Ishikawa (cell line): ENCODE data around the gene KDM2A.

Experiments
- CEBPB ChIP-seq: IDR thresholded peaks from 2 replicates; pipeline ENCODE4 v1.6.1; 2012
- CREB1 ChIP-seq: IDR thresholded peaks from 2 replicates; pipeline ENCODE4 v1.6.1; 2012; ENCODE audit warnings: low read depth
- EGR1 ChIP-seq: IDR thresholded peaks from 2 replicates; pipeline ENCODE4 v1.6.1; 2012
- EP300 ChIP-seq: IDR thresholded peaks from 2 replicates; pipeline ENCODE4 v1.6.1; 2012; ENCODE audit warnings: borderline replicate concordance
- FOXM1 ChIP-seq: IDR thresholded peaks from 2 replicates; pipeline ENCODE4 v1.6.1; 2012; ENCODE audit warnings: low read depth, borderline replicate concordance
- NFIC ChIP-seq: IDR thresholded peaks from 2 replicates; pipeline ENCODE4 v1.6.1; 2012
- RAD21 ChIP-seq: IDR thresholded peaks from 2 replicates; pipeline ENCODE4 v1.6.1; 2012; ENCODE audit warnings: low read depth
- TAF1 ChIP-seq: IDR thresholded peaks from 2 replicates; pipeline ENCODE4 v1.6.1; 2012; ENCODE audit warnings: low read depth, mild to moderate bottlenecking
- TCF12 ChIP-seq: IDR thresholded peaks from 2 replicates; pipeline ENCODE4 v1.6.1; 2012; ENCODE audit warnings: low read depth
- TEAD4 ChIP-seq: IDR thresholded peaks from 2 replicates; pipeline ENCODE4 v1.6.1; 2012
- YY1 ChIP-seq: IDR thresholded peaks from 2 replicates; pipeline ENCODE4 v1.6.1; 2012; ENCODE audit warnings: low read depth
- ZBTB7A ChIP-seq: IDR thresholded peaks from 2 replicates; pipeline ENCODE4 v1.6.1; 2012; ENCODE audit warnings: low read depth
- TF ChIP-seq, protein P1 (sequence below): IDR thresholded peaks from 2 replicates; pipeline ENCODE4 v1.6.1; 2012
- TF ChIP-seq, protein P2 (sequence below): IDR thresholded peaks from 2 replicates; pipeline ENCODE4 v1.6.1; 2012; ENCODE audit warnings: low read depth, mild to moderate bottlenecking
- TF ChIP-seq, protein P3 (sequence below): IDR thresholded peaks from 2 replicates; pipeline ENCODE4 v1.6.1; 2012

KDM2A gene

DNA sequence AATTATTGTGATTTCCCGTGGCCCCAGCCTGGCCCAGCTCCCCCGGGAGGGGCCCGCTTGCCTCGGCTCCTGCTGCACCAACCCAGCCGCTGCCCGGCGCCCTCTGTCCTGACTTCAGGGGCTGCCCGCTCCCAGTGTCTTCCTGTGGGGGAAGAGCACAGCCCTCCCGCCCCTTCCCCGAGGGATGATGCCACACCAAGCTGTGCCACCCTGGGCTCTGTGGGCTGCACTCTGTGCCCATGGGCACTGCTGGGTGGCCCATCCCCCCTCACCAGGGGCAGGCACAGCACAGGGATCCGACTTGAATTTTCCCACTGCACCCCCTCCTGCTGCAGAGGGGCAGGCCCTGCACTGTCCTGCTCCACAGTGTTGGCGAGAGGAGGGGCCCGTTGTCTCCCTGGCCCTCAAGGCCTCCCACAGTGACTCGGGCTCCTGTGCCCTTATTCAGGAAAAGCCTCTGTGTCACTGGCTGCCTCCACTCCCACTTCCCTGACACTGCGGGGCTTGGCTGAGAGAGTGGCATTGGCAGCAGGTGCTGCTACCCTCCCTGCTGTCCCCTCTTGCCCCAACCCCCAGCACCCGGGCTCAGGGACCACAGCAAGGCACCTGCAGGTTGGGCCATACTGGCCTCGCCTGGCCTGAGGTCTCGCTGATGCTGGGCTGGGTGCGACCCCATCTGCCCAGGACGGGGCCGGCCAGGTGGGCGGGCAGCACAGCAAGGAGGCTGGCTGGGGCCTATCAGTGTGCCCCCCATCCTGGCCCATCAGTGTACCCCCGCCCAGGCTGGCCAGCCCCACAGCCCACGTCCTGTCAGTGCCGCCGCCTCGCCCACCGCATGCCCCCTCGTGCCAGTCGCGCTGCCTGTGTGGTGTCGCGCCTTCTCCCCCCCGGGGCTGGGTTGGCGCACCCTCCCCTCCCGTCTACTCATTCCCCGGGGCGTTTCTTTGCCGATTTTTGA lies 166.8 kb downstream of the KDM2A start:
- TF ChIP-seq, protein P1, sequence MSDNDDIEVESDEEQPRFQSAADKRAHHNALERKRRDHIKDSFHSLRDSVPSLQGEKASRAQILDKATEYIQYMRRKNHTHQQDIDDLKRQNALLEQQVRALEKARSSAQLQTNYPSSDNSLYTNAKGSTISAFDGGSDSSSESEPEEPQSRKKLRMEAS: no peak
- TF ChIP-seq YY1 (no peak), NFIC (no peak), TAF1 (no peak)
- TF ChIP-seq, protein P2, sequence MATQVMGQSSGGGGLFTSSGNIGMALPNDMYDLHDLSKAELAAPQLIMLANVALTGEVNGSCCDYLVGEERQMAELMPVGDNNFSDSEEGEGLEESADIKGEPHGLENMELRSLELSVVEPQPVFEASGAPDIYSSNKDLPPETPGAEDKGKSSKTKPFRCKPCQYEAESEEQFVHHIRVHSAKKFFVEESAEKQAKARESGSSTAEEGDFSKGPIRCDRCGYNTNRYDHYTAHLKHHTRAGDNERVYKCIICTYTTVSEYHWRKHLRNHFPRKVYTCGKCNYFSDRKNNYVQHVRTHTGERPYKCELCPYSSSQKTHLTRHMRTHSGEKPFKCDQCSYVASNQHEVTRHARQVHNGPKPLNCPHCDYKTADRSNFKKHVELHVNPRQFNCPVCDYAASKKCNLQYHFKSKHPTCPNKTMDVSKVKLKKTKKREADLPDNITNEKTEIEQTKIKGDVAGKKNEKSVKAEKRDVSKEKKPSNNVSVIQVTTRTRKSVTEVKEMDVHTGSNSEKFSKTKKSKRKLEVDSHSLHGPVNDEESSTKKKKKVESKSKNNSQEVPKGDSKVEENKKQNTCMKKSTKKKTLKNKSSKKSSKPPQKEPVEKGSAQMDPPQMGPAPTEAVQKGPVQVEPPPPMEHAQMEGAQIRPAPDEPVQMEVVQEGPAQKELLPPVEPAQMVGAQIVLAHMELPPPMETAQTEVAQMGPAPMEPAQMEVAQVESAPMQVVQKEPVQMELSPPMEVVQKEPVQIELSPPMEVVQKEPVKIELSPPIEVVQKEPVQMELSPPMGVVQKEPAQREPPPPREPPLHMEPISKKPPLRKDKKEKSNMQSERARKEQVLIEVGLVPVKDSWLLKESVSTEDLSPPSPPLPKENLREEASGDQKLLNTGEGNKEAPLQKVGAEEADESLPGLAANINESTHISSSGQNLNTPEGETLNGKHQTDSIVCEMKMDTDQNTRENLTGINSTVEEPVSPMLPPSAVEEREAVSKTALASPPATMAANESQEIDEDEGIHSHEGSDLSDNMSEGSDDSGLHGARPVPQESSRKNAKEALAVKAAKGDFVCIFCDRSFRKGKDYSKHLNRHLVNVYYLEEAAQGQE: no peak

DNA sequence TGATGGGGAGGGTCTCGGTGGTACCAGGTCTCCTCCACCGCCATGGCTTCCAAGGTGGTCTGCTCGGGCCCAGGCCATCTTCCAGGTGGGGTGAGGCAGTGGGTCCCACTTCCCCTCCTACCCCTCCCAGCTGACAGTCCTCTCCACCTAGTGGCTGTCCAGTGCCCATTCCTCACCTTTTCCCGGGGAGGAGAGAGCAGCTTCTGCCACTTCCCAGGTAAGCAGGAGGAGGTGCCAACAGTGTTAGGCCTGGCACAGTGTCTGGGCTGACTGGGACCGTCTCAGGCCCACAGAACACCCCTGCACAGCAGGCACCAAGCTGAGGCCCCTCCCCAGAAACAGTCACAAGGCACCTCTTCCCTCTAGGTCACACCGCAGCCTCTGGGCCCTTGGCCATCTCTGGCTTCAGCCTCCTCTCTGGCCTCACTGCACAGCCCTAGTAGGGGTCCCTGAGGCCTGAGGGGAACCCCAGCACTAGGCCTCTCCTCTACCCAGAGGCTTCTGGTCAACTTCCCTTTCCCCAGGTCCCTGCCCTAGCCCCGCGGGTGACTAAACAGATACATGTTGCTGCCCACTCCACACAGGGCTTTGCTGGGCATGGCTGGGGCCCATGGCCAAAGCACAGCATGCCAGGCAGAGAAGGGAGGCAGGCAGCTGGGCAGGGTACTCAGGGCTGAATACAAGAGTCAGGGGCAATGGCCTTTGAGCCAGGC lies 167.7 kb downstream of the KDM2A start:
- TF ChIP-seq CEBPB (no peak), YY1 (no peak), FOXM1 (no peak), CREB1 (no peak), NFIC (no peak), RAD21 (no peak), TCF12 (no peak), EP300 (no peak), ZBTB7A (no peak)
- TF ChIP-seq, protein P1: no peak
- TF ChIP-seq, protein P2: no peak
- TF ChIP-seq, protein P3, sequence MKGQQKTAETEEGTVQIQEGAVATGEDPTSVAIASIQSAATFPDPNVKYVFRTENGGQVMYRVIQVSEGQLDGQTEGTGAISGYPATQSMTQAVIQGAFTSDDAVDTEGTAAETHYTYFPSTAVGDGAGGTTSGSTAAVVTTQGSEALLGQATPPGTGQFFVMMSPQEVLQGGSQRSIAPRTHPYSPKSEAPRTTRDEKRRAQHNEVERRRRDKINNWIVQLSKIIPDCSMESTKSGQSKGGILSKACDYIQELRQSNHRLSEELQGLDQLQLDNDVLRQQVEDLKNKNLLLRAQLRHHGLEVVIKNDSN: no peak

DNA sequence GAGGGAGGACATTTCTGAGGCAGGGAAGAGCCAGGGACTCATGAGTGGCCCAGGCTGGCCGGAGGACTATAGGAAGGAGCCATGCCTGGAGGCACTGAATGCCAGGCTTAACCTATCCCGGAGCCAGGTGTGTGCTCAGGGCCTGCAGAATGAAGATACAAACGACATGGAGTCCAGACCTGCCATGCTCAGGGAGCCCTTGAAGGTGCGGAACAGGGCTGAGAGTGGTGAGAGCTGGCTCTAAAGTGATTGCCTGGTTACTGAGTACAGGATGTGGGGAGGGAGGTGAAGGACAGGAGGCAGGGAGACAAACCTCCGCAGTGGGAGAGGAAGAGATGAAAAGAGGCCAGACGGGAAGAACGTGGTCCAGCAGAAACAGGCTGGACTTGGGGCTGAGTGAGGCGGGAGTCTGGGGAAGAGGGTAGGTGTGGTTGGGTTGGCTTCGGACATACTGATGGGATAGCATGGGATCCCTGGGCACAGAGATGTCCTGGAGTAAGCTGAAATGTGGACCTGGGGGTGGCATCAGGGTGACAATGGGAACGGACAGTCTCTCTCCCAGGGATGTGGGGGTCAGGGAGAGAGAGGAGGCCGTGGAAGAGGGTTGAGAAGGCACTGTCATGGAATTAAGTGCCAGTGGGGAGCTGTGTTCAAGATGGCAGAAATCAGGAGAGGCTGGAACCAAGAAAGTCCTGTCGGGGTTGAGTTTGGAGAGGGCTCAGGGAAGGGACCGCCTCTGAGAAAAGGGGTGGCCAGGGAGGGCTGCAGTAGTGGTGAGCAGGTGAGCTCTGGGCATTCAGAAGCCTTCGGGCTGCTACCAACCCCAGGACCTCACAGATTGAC lies 168.5 kb downstream of the KDM2A start:
- TF ChIP-seq YY1: no peak
- TF ChIP-seq FOXM1: no peak
- TF ChIP-seq ZBTB7A: no peak
- TF ChIP-seq TCF12: no peak
- TF ChIP-seq RAD21: no peak
- TF ChIP-seq, protein P1: no peak
- TF ChIP-seq CREB1: no peak
- no peak for TF ChIP-seq TEAD4

DNA sequence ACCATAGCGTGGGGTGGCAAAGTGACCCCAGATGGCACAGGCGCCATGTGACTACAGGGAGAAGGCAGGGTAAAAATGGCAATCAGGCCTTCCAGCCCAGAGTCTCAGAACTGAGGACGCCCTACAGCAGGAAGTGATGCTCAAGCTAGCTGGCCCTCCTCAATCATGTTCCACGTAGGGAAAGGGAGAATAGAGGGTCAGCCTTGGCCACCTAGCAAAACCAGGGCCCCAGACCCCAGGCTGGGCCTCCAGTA lies 169.1 kb downstream of the KDM2A start:
- no peak for TF ChIP-seq TEAD4
- TF ChIP-seq TAF1: no peak
- TF ChIP-seq YY1: no peak
- no peak for TF ChIP-seq EP300
- no peak for TF ChIP-seq CEBPB

DNA sequence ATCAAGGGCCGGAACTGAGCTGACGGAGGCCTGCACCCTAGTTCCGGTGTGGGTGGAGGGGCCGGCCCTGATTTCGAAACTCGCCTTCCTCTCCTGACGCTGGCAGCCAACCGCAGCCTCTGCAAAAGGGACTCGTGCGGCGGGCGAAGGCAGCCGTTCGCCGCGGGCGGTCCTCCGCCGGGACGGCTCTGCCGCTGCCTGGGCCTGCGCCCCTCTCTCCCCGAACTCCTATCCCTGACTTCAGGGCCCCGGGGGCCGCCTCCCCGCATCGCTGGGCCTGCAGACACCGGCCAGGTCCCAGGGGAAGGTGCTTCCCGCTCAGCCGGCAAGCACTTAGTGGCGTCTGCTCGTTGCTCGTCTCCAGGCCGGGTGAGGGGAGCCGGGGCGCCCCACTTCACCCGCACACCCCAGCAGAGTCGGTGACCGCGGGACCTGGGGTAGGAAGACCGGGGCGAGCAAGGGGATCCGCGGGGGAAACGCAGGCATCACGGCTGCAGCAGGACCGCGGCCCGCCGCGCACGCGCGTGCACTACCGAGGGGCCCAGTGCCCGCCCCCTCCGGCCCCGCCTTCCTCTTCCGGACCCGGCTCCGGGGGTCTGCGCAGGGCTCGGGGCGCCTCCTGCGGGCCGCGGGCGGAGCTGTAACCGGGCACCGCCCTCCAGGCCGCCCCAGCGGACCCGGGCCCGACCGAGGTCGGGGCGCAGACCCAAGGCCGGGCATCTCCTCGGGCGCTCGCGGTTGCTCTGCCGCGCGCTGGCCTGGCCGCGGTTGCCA lies 169.6 kb downstream of the KDM2A start:
- TF ChIP-seq NFIC (0 out of 2 replicates have a peak, but pooled peaks have one; percentile 6), RAD21 (no peak), CEBPB (peak; percentile 98), YY1 (peak; percentile 38; the same call in 1 of the 2 replicates), FOXM1 (peak; percentile 70; the same call in 1 of the 2 replicates), TCF12 (peak; percentile 41), ZBTB7A (peak; percentile 88), EGR1 (peak; percentile 58; the same call in 1 of the 2 replicates), TAF1 (peak; percentile 69; the same call in 1 of the 2 replicates)
- TF ChIP-seq, protein P1: peak; percentile 84
- TF ChIP-seq, protein P3: no peak
